K562 (cell line): Measurements from ENCODE around the gene DCUN1D1. TPM values are rescaled to one million over a fixed set of nuclear protein-coding genes. Genes with fewer than 3 reads are reported as not detected.
A peak's percentile ranks its signal among the peaks of the same experiment; 100 is the strongest.

ENCODE experiments used
- FOXK2 ChIP-seq, 2 experiments: fragments of 450-650 bp; IDR thresholded peaks in 1 of 2; conservative IDR thresholded peaks in 1 of 2; 2 replicates each; pipeline ENCODE4 v1.6.1; 2016; ENCODE audit warnings: low read depth in 2 of 2, mild to moderate bottlenecking in 1 of 2
- FOXM1 ChIP-seq, 2 experiments: fragments of 450-650 bp in 1 of 2; sonication (generic) in 1 of 2; formaldehyde crosslinking in 1 of 2; IDR thresholded peaks; 2 replicates each; pipeline versions ENCODE4 v1.6.1 to v1.9.0; 2017 to 2022; ENCODE audit warnings: low read depth in 2 of 2, mild to moderate bottlenecking in 2 of 2, missing genetic modification reagents in 1 of 2, moderate library complexity in 1 of 2
- MAX ChIP-seq: sonication (generic); formaldehyde crosslinking; IDR thresholded peaks from 2 replicates; pipeline ENCODE4 v1.9.0; 2022; ENCODE audit warnings: mild to moderate bottlenecking, missing genetic modification reagents
- SIX5 ChIP-seq, 2 experiments: IDR thresholded peaks; 2 replicates each; pipeline ENCODE4 v1.6.1; 2011; ENCODE audit warnings: low read length in 2 of 2, borderline replicate concordance in 1 of 2, low read depth in 1 of 2, mild to moderate bottlenecking in 1 of 2, moderate library complexity in 1 of 2; ENCODE audit not compliant: insufficient read depth in 1 of 2
- SNRNP70 ChIP-seq: fragments of 200-400 bp; formaldehyde crosslinking; optimal IDR thresholded peaks from 2 replicates; pipeline ENCODE3; 2017; ENCODE audit warnings: low read depth, low read length
- ZEB2 ChIP-seq: fragments of 450-650 bp; IDR thresholded peaks from 2 replicates; pipeline ENCODE4 v1.6.1; 2016
- ZFX ChIP-seq: sonication (generic); formaldehyde crosslinking; IDR thresholded peaks from 2 replicates; pipeline ENCODE4 v1.8.0; 2022; ENCODE audit warnings: mild to moderate bottlenecking, missing genetic modification reagents, moderate library complexity
- ZNF174 ChIP-seq: fragments of 250-450 bp; sonication (Bioruptor Pico); IDR thresholded peaks from 2 replicates; pipeline ENCODE4 v1.4.0; 2020; ENCODE audit warnings: mild to moderate bottlenecking
- polyA plus RNA-seq, 8 experiments: library from polyadenylated mRNA; depleted of rRNA in 4 of 8; stranded (reverse) in 5 of 8; unstranded in 3 of 8; fragments of >200 nt; fragmentation: Nextera tagmentation in 2 of 8; fragmentation: Illumina TruSeq in 1 of 8; extraction: Ambion mirVana in 2 of 8; extraction: Trizol in 1 of 8; gene quantifications; 2 replicates each; pipeline versions ENCODE4 v1.2.1 to v1.2.3, GENCODE V29; 2011 to 2014; ENCODE audit warnings: inconsistent platforms in 1 of 8, missing spikeins in 1 of 8
- total RNA-seq, 7 experiments: library from RNA; depleted of rRNA in 6 of 7; stranded (reverse); fragments of >200 nt in 6 of 7; fragmentation: Illumina TruSeq in 2 of 7; extraction: Trizol in 2 of 7; gene quantifications; 2 replicates each; pipeline versions ENCODE4 v1.2.1 to v1.2.3, GENCODE V29; 2011 to 2021; ENCODE audit warnings: low replicate concordance in 1 of 7
- TF ChIP-seq, protein P1 (sequence below): fragments of 250-450 bp; sonication (Bioruptor Pico); IDR thresholded peaks from 2 replicates; pipeline ENCODE4 v1.8.0; 2022; ENCODE audit warnings: inconsistent platforms, mild to moderate bottlenecking, moderate library complexity, borderline replicate concordance
- TF ChIP-seq, protein P2 (sequence below): fragments of 450-650 bp; IDR thresholded peaks from 2 replicates; pipeline ENCODE4 v1.6.1; 2016; ENCODE audit warnings: mild to moderate bottlenecking, moderate library complexity
- TF ChIP-seq, protein P3 (sequence below): sonication (generic); formaldehyde crosslinking; IDR thresholded peaks from 2 replicates; pipeline ENCODE4 v1.8.1; 2023; ENCODE audit warnings: mild to moderate bottlenecking, missing genetic modification reagents

DCUN1D1 gene
- total and polyA plus RNA-seq, 9 of the 15 experiments (the other 6 are each of a cell fraction or from before 2014, with no cell fraction given): 11.4 to 46.8 (median 28.2) TPM

GRCh38 chr3:182920515-182921084, 59.7 kb downstream of the DCUN1D1 start (continued):
- TF ChIP-seq, protein P1, sequence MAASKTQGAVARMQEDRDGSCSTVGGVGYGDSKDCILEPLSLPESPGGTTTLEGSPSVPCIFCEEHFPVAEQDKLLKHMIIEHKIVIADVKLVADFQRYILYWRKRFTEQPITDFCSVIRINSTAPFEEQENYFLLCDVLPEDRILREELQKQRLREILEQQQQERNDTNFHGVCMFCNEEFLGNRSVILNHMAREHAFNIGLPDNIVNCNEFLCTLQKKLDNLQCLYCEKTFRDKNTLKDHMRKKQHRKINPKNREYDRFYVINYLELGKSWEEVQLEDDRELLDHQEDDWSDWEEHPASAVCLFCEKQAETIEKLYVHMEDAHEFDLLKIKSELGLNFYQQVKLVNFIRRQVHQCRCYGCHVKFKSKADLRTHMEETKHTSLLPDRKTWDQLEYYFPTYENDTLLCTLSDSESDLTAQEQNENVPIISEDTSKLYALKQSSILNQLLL (CRISPR knock-in tag): no peak
- TF ChIP-seq ZEB2 (no peak), ZFX (peak; percentile 58), MAX (no peak), SNRNP70 (no peak), SIX5 (IDR thresholded peaks at IDR 0.05; ENCODE audit: borderline replicate concordance in 1 of 2, insufficient read depth in 1 of 2, low read depth in 1 of 2, low read length in 2 of 2) (no peak), FOXK2 (conservative IDR thresholded peaks at IDR 0.05 in 1 of 2, IDR thresholded peaks at IDR 0.05 in 1 of 2; ENCODE audit: low read depth in 2 of 2) (peak in 1 of 2 experiments; percentile 28; a peak in 1 of 4 replicates), FOXM1 (IDR thresholded peaks at IDR 0.05; ENCODE audit: low read depth) (peak; percentile 56), FOXM1 (CRISPR knock-in tag; IDR thresholded peaks at IDR 0.05; ENCODE audit: low read depth) (no peak), ZNF174 (CRISPR knock-in tag) (no peak)
- TF ChIP-seq, protein P2, sequence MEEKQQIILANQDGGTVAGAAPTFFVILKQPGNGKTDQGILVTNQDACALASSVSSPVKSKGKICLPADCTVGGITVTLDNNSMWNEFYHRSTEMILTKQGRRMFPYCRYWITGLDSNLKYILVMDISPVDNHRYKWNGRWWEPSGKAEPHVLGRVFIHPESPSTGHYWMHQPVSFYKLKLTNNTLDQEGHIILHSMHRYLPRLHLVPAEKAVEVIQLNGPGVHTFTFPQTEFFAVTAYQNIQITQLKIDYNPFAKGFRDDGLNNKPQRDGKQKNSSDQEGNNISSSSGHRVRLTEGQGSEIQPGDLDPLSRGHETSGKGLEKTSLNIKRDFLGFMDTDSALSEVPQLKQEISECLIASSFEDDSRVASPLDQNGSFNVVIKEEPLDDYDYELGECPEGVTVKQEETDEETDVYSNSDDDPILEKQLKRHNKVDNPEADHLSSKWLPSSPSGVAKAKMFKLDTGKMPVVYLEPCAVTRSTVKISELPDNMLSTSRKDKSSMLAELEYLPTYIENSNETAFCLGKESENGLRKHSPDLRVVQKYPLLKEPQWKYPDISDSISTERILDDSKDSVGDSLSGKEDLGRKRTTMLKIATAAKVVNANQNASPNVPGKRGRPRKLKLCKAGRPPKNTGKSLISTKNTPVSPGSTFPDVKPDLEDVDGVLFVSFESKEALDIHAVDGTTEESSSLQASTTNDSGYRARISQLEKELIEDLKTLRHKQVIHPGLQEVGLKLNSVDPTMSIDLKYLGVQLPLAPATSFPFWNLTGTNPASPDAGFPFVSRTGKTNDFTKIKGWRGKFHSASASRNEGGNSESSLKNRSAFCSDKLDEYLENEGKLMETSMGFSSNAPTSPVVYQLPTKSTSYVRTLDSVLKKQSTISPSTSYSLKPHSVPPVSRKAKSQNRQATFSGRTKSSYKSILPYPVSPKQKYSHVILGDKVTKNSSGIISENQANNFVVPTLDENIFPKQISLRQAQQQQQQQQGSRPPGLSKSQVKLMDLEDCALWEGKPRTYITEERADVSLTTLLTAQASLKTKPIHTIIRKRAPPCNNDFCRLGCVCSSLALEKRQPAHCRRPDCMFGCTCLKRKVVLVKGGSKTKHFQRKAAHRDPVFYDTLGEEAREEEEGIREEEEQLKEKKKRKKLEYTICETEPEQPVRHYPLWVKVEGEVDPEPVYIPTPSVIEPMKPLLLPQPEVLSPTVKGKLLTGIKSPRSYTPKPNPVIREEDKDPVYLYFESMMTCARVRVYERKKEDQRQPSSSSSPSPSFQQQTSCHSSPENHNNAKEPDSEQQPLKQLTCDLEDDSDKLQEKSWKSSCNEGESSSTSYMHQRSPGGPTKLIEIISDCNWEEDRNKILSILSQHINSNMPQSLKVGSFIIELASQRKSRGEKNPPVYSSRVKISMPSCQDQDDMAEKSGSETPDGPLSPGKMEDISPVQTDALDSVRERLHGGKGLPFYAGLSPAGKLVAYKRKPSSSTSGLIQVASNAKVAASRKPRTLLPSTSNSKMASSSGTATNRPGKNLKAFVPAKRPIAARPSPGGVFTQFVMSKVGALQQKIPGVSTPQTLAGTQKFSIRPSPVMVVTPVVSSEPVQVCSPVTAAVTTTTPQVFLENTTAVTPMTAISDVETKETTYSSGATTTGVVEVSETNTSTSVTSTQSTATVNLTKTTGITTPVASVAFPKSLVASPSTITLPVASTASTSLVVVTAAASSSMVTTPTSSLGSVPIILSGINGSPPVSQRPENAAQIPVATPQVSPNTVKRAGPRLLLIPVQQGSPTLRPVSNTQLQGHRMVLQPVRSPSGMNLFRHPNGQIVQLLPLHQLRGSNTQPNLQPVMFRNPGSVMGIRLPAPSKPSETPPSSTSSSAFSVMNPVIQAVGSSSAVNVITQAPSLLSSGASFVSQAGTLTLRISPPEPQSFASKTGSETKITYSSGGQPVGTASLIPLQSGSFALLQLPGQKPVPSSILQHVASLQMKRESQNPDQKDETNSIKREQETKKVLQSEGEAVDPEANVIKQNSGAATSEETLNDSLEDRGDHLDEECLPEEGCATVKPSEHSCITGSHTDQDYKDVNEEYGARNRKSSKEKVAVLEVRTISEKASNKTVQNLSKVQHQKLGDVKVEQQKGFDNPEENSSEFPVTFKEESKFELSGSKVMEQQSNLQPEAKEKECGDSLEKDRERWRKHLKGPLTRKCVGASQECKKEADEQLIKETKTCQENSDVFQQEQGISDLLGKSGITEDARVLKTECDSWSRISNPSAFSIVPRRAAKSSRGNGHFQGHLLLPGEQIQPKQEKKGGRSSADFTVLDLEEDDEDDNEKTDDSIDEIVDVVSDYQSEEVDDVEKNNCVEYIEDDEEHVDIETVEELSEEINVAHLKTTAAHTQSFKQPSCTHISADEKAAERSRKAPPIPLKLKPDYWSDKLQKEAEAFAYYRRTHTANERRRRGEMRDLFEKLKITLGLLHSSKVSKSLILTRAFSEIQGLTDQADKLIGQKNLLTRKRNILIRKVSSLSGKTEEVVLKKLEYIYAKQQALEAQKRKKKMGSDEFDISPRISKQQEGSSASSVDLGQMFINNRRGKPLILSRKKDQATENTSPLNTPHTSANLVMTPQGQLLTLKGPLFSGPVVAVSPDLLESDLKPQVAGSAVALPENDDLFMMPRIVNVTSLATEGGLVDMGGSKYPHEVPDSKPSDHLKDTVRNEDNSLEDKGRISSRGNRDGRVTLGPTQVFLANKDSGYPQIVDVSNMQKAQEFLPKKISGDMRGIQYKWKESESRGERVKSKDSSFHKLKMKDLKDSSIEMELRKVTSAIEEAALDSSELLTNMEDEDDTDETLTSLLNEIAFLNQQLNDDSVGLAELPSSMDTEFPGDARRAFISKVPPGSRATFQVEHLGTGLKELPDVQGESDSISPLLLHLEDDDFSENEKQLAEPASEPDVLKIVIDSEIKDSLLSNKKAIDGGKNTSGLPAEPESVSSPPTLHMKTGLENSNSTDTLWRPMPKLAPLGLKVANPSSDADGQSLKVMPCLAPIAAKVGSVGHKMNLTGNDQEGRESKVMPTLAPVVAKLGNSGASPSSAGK: peak; percentile 83
- TF ChIP-seq, protein P3, sequence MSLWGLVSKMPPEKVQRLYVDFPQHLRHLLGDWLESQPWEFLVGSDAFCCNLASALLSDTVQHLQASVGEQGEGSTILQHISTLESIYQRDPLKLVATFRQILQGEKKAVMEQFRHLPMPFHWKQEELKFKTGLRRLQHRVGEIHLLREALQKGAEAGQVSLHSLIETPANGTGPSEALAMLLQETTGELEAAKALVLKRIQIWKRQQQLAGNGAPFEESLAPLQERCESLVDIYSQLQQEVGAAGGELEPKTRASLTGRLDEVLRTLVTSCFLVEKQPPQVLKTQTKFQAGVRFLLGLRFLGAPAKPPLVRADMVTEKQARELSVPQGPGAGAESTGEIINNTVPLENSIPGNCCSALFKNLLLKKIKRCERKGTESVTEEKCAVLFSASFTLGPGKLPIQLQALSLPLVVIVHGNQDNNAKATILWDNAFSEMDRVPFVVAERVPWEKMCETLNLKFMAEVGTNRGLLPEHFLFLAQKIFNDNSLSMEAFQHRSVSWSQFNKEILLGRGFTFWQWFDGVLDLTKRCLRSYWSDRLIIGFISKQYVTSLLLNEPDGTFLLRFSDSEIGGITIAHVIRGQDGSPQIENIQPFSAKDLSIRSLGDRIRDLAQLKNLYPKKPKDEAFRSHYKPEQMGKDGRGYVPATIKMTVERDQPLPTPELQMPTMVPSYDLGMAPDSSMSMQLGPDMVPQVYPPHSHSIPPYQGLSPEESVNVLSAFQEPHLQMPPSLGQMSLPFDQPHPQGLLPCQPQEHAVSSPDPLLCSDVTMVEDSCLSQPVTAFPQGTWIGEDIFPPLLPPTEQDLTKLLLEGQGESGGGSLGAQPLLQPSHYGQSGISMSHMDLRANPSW (CRISPR knock-in tag): no peak
